ENCODE data around the gene CMTM5.
"Not testable (repeated sequence)": the region's sequence is repeated elsewhere in the genome, so short reads cannot be mapped to it uniquely, and the experiment has no call there.

Gene CMTM5

GRCh38 chr14:23388996-23389395, 12.2 kb downstream of the CMTM5 start:
- TF ChIP-seq ZNF274 (IDR thresholded peaks at IDR 0.05; ENCODE audit: low read depth, low read length): no peak
- no peak overlapping the region for H3K4me3 ChIP-seq (ENCODE audit: low read length)

GRCh38 chr14:23389396-23389795, 12.6 kb downstream of the CMTM5 start:
- no peak overlapping the region for H3K4me3 ChIP-seq (ENCODE audit: low read length)
- no peak for TF ChIP-seq ZNF274 (IDR thresholded peaks at IDR 0.05; ENCODE audit: low read depth, low read length)

- H3K4me3 ChIP-seq (ENCODE audit: low read length): not testable (repeated sequence)
These were observed 13.0 kb downstream of the CMTM5 start for GRCh38 chr14:23389871-23390270.

- no peak for TF ChIP-seq ZNF274 (IDR thresholded peaks at IDR 0.05; ENCODE audit: low read depth, low read length)
- no peak overlapping the region for H3K4me3 ChIP-seq (ENCODE audit: low read length)
These were observed 15.8 kb downstream of the CMTM5 start for GRCh38 chr14:23392613-23393012.

GRCh38 chr14:23396126-23396525, 19.3 kb downstream of the CMTM5 start:
- no peak for TF ChIP-seq ZNF274 (IDR thresholded peaks at IDR 0.05; ENCODE audit: low read depth, low read length)
- H3K4me3 ChIP-seq (ENCODE audit: low read length): no peak overlapping the region

- TF ChIP-seq ZNF274 (IDR thresholded peaks at IDR 0.05; ENCODE audit: low read depth, low read length): no peak
- no peak overlapping the region for H3K4me3 ChIP-seq (ENCODE audit: low read length)
These were observed 20.0 kb downstream of the CMTM5 start for GRCh38 chr14:23396781-23397407.

- no peak overlapping the region for H3K4me3 ChIP-seq (ENCODE audit: low read length)
- no peak for TF ChIP-seq ZNF274 (IDR thresholded peaks at IDR 0.05; ENCODE audit: low read depth, low read length)
These were observed 21.5 kb downstream of the CMTM5 start for GRCh38 chr14:23398348-23398747.

GRCh38 chr14:23399136-23399535, 22.3 kb downstream of the CMTM5 start:
- TF ChIP-seq ZNF274 (IDR thresholded peaks at IDR 0.05; ENCODE audit: low read depth, low read length): no peak
- no peak overlapping the region for H3K4me3 ChIP-seq (ENCODE audit: low read length)

GRCh38 chr14:23399591-23399990, 22.7 kb downstream of the CMTM5 start:
- no peak overlapping the region for H3K4me3 ChIP-seq (ENCODE audit: low read length)
- TF ChIP-seq ZNF274 (IDR thresholded peaks at IDR 0.05; ENCODE audit: low read depth, low read length): no peak

GRCh38 chr14:23400496-23401149, 23.8 kb downstream of the CMTM5 start:
- H3K4me3 ChIP-seq (ENCODE audit: low read length): not testable (repeated sequence)

GRCh38 chr14:23401291-23401690, 24.4 kb downstream of the CMTM5 start:
- H3K4me3 ChIP-seq (ENCODE audit: low read length): no peak overlapping the region
- TF ChIP-seq ZNF274 (IDR thresholded peaks at IDR 0.05; ENCODE audit: low read depth, low read length): no peak

- H3K4me3 ChIP-seq (ENCODE audit: low read length): no peak overlapping the region
- no peak for TF ChIP-seq ZNF274 (IDR thresholded peaks at IDR 0.05; ENCODE audit: low read depth, low read length)
These were observed 25.7 kb downstream of the CMTM5 start for GRCh38 chr14:23402296-23403138.

GRCh38 chr14:23403139-23403438, 26.2 kb downstream of the CMTM5 start:
- no peak for TF ChIP-seq ZNF274 (IDR thresholded peaks at IDR 0.05; ENCODE audit: low read depth, low read length)
- H3K4me3 ChIP-seq (ENCODE audit: low read length): no peak overlapping the region

GRCh38 chr14:23403908-23404307, 27.1 kb downstream of the CMTM5 start:
- no peak for TF ChIP-seq ZNF274 (IDR thresholded peaks at IDR 0.05; ENCODE audit: low read depth, low read length)

GRCh38 chr14:23404331-23404900, 27.6 kb downstream of the CMTM5 start:
- no peak overlapping the region for H3K4me3 ChIP-seq (ENCODE audit: low read length)
- TF ChIP-seq ZNF274 (IDR thresholded peaks at IDR 0.05; ENCODE audit: low read depth, low read length): no peak

More at GRCh38 chr14:23403908-23404307, 27.1 kb downstream of the CMTM5 start:
- H3K4me3 ChIP-seq (ENCODE audit: low read length): no peak overlapping the region

All from GM08714 (cell line).